Skin of body (tissue), 2 donors: ENCODE measurements around the gene GSTA3. TPM values are rescaled to one million over a fixed set of nuclear protein-coding genes. Genes with fewer than 3 reads are reported as not detected.
"Not testable (repeated sequence)": the region's sequence is repeated elsewhere in the genome, so short reads cannot be mapped to it uniquely, and the experiment has no call there.

Experiments
- DNase-seq: peaks from one replicate; lab custom pipeline; 2025; lab: John Stamatoyannopoulos, UW
- total RNA-seq: library from RNA; depleted of rRNA; stranded (reverse); fragments of >200 nt; gene quantifications from one replicate; pipeline ENCODE4 v1.2.3, GENCODE V29; 2014

The GSTA3 gene
- total RNA-seq, 1 donor from 2014 or later = 0.39 TPM

DNA sequence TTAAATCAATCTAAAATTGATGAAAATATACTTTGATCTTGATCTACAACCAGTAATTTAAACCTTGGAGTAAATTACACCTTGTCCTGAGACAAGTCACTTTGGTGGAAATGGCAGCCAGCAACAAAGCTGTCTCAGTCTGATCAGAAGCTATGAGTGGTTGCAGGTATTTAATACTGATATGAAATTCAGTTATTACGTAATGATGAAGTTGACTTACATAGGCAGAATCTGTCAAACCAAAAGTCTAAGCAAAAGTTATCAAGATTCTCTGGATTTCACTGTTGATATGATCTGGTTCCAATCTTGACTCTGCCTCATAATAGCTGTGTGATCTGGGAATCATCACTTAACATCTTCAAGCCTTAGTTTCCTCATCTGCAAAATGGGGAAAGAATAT, 41.3 kb downstream of the GSTA3 start:
- DNase-seq = no peak

DNA sequence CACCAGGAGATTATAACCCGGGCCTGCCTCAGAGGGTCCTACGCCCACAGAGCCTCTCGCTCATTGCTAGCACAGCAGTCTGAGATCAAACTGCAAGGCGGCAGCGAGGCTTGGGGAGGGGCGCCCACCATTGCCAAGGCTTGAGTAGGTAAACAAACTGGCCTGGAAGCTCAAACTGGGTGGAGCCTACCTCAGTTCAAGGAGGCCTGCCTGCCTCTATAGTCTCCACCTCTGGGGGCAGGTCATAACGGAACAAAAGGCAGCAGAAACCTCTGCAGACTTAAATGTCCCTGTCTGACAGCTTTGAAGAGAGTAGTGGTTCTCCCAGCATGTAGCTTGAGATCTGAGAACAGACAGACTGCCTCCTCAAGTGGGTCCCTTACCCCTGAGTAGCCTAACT, 48.3 kb downstream of the GSTA3 start:
- not testable (repeated sequence) for DNase-seq

DNA sequence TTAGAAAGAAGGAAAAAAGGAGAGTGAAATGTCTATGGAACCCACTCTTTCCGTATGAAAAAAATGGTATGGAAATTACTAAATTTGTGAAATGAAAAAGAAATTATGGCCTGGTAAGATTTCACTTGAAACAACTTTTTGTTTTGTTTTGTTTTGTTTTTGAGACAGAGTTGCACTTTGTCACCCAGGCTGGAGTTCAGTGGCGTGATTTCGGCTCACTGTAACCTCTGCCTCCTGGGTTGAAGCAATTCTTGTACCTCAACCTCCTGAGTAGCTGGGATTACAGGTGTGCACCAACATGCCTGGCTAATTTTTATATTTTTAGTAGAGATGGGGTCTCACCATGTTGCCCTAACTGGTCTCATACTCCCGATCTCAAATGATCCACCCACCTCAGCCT, 51.1 kb downstream of the GSTA3 start:
- no peak for DNase-seq

DNA sequence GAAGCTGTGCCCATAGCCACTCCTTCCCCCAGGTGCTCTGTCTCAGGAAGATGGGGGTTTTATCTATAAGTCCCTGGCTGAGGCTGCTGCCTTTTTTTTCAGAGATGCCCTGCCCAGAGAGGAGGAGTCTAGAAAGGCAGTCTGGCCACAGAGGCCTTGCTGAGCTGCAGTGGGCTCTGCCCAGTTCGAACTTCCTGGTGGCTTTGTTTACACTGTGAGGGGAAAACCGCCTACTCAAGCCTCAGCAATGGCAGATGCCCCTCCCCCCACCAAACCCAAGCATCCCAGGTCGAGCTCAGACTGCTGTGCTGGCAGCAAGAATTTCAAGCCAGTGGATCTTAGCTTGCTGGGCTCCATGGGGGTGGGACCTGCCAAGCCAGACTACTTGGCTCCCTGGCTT, 53.4 kb downstream of the GSTA3 start:
- not testable (repeated sequence) for DNase-seq

DNA sequence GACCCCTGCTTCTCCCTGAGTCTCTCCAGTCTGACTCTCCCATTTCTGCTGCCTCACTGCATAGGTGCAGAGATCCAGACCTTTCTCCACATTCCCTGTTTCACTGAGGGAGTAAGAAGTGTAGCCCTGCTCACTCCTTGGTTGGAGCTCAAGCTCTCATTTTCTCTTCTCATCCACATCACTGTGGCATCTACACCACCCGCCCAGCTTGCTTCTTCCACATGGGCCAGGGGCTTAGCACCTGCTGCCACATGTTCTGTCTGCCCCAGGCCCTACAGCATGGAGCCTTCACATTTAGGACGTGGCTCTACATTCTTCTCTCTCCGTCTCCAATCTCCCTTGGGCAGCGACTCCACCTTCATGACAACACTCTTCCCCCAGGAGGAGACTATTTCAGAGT, 60.4 kb downstream of the GSTA3 start:
- DNase-seq = no peak

Other genes with a start within 250 kb of the GSTA3 start
- gene TMEM14A, start 238.6 kb downstream of the GSTA3 start, total RNA-seq = 12.6 TPM
- not detected for gene GSTA2, start 146.2 kb downstream of the GSTA3 start, total RNA-seq
- gene GSTA1, start 105.9 kb downstream of the GSTA3 start, total RNA-seq = not detected
- not detected for gene GSTA5, start 68.9 kb downstream of the GSTA3 start, total RNA-seq
- 47.8 TPM for gene GSTA4, start 85.6 kb upstream of the GSTA3 start, total RNA-seq
- gene CILK1, start 152.1 kb upstream of the GSTA3 start, total RNA-seq = 13.0 TPM
- gene FBXO9, start 155.7 kb upstream of the GSTA3 start, total RNA-seq = 46.7 TPM
- not detected for gene GCM1, start 239.1 kb upstream of the GSTA3 start, total RNA-seq